Stimulated activated CD8-positive, alpha-beta memory T cell treated with anti-CD3 and anti-CD28 coated beads, Interleukin-4, amount 100 ng/mL, for 4 hours (primary cell): ENCODE results near the gene WDPCP.
"Not testable (repeated sequence)": the region's sequence is repeated elsewhere in the genome, so short reads cannot be mapped to it uniquely, and the experiment has no call there.

Source experiments
- DNase-seq, 2 donors: peaks; one replicate each; pipeline ENCODE4 v3.0.0-alpha.2; 2020; ENCODE audit warnings: low read depth in 2 of 2, low spot score in 1 of 2

The WDPCP gene

GRCh38 chr2:63270717-63271116, 317.6 kb downstream of the WDPCP start:
- no peak for DNase-seq

- DNase-seq, result no peak
Measured at GRCh38 chr2:63268946-63269345, 319.3 kb downstream of the WDPCP start.

- no peak for DNase-seq
Measured at GRCh38 chr2:63261137-63261621, 327.1 kb downstream of the WDPCP start.

- no peak for DNase-seq
Measured at GRCh38 chr2:63257473-63257872, 330.8 kb downstream of the WDPCP start.

GRCh38 chr2:63249161-63249560, 339.1 kb downstream of the WDPCP start:
- DNase-seq, result no peak

- no peak for DNase-seq
Measured at GRCh38 chr2:63242747-63243146, 345.5 kb downstream of the WDPCP start.

GRCh38 chr2:63225964-63226686, 362.2 kb downstream of the WDPCP start:
- no peak for DNase-seq

GRCh38 chr2:63218800-63219526, 369.3 kb downstream of the WDPCP start:
- DNase-seq, result no peak

GRCh38 chr2:63195310-63195709, 393.0 kb downstream of the WDPCP start:
- DNase-seq, result no peak

- DNase-seq, result no peak
Measured at GRCh38 chr2:63194175-63194574, 394.1 kb downstream of the WDPCP start.

- no peak for DNase-seq
Measured at GRCh38 chr2:63192889-63193774, 395.1 kb downstream of the WDPCP start.

GRCh38 chr2:63192169-63192888, 395.9 kb downstream of the WDPCP start:
- DNase-seq, result no peak

GRCh38 chr2:63189026-63189425, 399.3 kb downstream of the WDPCP start:
- no peak for DNase-seq

GRCh38 chr2:63186331-63186730, 401.9 kb downstream of the WDPCP start:
- DNase-seq, result no peak

- no peak for DNase-seq
Measured at GRCh38 chr2:63163161-63163820, 425.0 kb downstream of the WDPCP start.

- DNase-seq, result no peak
Measured at GRCh38 chr2:63159262-63159661, 429.0 kb downstream of the WDPCP start.

GRCh38 chr2:63136683-63137082, 451.6 kb downstream of the WDPCP start:
- not testable (repeated sequence) for DNase-seq

- DNase-seq, result no peak
Measured at GRCh38 chr2:63132020-63132419, 456.3 kb downstream of the WDPCP start.

GRCh38 chr2:63131196-63131595, 457.1 kb downstream of the WDPCP start:
- no peak for DNase-seq

GRCh38 chr2:63127594-63127993, 460.7 kb downstream of the WDPCP start:
- DNase-seq, result no peak
